Upper lobe of left lung (tissue), 4 donors: ENCODE measurements around the gene YIF1B.

Experiments
- CTCF ChIP-seq, 6 experiments: fragments of 450-650 bp in 4 of 6; fragments of 200-600 bp in 2 of 6; sonication (generic) in 2 of 6; IDR thresholded peaks; one replicate each; pipeline ENCODE4 v1.5.1; 2016 to 2019; ENCODE audit warnings: antibody characterized with exemption in 6 of 6
- EP300 ChIP-seq, 4 donors: sonication (generic); formaldehyde crosslinking; IDR thresholded peaks; one replicate each; pipeline ENCODE4 v1.5.1; 2017; ENCODE audit warnings: antibody characterized with exemption in 4 of 4, control low read depth in 2 of 4
- POLR2AphosphoS5 ChIP-seq, 2 donors: sonication (generic); formaldehyde crosslinking; IDR thresholded peaks; one replicate each; pipeline ENCODE4 v1.5.1; 2017; ENCODE audit warnings: antibody characterized with exemption in 2 of 2

- TF ChIP-seq CTCF (IDR thresholded peaks at IDR 0.05) (no peak), EP300 (IDR thresholded peaks at IDR 0.05) (no peak), POLR2AphosphoS5 (IDR thresholded peaks at IDR 0.05) (no peak)
Observed at GRCh38 chr19:38352611-38353010, 36.9 kb upstream of the YIF1B start.
